ENCODE data around the gene KCNK16.

DNA sequence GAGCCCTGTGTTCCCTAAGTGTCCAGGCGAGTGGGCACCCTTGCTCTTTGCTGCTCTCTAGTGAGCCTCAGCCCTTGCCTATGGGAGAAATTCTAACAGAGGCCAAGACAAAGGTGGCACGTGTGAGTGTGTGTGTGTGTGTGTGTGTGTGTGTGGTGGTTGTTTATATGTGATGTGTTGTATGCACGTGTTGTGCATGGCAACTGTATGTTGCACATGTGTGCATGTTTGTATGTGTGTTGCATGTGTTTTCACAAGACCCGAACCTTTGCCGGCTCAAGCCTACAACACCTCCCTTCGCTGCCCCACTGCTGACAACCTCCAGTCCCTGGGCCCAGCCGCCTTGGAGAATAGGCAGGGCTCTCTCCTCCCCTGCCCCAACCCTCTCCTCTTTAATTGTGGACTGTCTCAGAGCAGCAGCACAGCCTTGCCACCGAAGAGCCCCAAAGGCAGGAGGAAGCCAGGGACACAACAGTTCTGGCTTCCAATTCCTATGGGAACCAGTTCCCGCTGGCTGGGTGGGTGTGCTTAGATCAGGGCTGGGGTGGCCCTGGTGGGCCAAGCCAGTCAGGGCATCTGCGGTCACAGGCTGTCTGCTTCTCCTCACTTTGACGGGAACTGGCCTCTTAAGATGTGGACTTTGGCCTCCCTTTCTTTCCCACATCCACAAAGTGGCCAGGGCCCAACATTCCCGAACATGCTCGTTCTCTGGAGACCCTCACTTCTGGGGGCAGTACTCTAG is 2.7 kb downstream of the KCNK16 start:
- TF ChIP-seq POLR2A (IDR thresholded peaks at IDR 0.05), result no peak
- TF ChIP-seq, protein P1, sequence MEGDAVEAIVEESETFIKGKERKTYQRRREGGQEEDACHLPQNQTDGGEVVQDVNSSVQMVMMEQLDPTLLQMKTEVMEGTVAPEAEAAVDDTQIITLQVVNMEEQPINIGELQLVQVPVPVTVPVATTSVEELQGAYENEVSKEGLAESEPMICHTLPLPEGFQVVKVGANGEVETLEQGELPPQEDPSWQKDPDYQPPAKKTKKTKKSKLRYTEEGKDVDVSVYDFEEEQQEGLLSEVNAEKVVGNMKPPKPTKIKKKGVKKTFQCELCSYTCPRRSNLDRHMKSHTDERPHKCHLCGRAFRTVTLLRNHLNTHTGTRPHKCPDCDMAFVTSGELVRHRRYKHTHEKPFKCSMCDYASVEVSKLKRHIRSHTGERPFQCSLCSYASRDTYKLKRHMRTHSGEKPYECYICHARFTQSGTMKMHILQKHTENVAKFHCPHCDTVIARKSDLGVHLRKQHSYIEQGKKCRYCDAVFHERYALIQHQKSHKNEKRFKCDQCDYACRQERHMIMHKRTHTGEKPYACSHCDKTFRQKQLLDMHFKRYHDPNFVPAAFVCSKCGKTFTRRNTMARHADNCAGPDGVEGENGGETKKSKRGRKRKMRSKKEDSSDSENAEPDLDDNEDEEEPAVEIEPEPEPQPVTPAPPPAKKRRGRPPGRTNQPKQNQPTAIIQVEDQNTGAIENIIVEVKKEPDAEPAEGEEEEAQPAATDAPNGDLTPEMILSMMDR (IDR thresholded peaks at IDR 0.05), result no peak

Data from lower leg skin (tissue), 3 donors.